Kasumi-1 (cell line): Measurements from ENCODE around the gene PTPRG.
"Not testable (repeated sequence)": the region's sequence is repeated elsewhere in the genome, so short reads cannot be mapped to it uniquely, and the experiment has no call there.

Experiments
- DNase-seq, 2 experiments: peaks; one replicate each; lab custom pipeline; 2025; lab: John Stamatoyannopoulos, UW

The PTPRG gene

GRCh38 chr3:62010989-62011388 is 449.6 kb downstream of the PTPRG start:
- no peak for DNase-seq

DNA sequence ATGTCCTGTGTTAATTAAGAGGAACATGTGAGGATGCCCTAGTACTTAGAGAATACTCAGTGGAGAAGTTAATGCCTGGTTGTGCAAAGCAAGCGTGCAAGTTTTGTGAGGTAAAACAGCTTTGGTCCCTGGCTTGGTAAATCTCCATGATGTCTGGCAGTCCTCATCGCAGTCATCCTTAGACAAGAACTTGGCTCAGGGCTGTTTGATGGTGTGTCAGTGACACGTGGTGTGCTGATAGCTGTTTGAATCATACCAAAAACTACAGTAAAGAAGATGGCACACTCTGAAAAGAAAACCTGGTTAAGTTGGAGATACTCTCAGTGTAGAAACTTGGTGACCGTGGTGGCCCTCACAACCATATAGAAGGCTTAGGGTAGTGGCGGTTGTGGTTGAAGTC is 450.3 kb downstream of the PTPRG start:
- DNase-seq: no peak

GRCh38 chr3:62013951-62014350 is 452.6 kb downstream of the PTPRG start:
- DNase-seq: no peak

- no peak for DNase-seq
These were observed 453.7 kb downstream of the PTPRG start for GRCh38 chr3:62015111-62015510.

DNA sequence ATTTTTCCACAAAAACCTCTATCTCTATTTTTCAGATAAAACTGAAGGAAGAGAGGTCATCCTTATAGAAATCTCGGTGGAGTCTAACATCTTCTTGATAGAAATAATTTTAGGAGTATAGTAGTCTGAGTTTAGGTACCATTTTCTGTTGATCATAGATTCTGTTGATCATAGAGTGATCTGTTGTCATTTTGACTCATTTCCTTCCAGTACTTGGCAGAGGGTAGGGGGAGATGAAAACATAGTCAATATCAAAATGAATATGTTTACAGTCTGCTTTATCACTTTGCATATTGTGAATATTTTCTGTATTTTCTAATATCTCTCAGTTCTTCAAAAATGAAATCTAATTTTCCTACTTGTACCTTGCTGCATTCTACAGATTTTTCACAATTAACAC is 458.5 kb downstream of the PTPRG start:
- DNase-seq: no peak

DNA sequence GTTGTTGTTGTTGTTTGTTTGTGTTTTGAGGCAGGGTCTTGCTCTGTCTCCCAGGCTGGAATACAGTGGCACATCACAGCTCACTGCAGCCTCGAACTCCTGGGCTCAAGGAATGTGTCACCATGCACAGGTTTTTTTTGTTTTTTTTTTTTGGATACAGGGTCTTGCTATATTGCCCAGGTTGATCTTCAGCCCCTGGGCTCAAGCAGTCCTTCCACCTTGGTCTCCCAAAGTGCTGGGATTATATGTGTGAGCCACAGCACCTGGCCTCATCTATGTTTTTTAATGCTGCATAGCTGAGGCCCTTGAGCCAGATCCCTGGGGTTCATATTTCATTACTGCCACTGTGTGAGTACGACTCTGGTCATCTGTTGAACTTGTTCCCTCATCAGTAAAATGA is 459.3 kb downstream of the PTPRG start:
- DNase-seq: no peak

- DNase-seq: no peak
These were observed 460.9 kb downstream of the PTPRG start for GRCh38 chr3:62022312-62022711.

GRCh38 chr3:62024882-62025281 is 463.5 kb downstream of the PTPRG start:
- DNase-seq: no peak

- DNase-seq: no peak
These were observed 464.5 kb downstream of the PTPRG start for GRCh38 chr3:62025913-62026312.

DNA sequence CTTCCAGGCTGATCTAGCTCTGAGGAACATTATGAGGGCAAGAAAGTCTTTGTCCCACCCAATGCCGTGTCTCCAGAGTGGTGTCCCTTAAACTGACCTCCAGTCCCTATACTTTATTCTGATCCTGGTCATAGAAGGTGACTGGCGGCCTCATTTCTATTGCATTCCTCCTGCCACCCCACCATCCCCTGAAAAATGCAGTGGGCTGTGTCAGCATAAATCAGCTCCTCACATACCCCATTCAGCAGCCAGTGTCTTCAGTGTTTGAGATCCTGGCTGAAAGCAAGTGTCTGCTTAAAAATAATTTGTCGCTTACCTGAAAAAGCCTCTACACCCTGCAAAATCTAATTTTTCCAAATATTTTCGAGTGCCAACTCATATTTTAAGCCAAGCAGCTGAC is 465.9 kb downstream of the PTPRG start:
- DNase-seq: no peak

GRCh38 chr3:62027796-62028195 is 466.4 kb downstream of the PTPRG start:
- DNase-seq: no peak

GRCh38 chr3:62028236-62028635 is 466.9 kb downstream of the PTPRG start:
- no peak for DNase-seq

DNA sequence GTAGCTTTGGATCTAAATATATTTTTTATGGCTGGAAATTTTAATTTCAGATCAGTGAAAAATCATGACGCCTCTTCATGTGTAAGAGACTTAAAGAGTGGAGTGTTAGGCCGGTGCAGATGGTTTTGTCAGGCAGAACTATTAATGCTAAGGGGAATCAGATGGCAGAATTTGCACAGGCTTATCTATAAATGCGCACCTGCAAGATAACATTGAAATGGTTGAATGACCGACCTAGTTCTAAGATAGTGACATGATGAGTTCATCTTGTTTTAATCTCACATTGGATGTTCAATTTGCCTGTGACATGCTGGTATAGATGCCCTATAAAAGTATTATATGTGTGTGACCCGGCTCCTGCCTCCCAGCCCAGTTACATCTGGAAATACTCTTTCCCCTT is 471.4 kb downstream of the PTPRG start:
- DNase-seq: no peak

- no peak for DNase-seq
These were observed 474.2 kb downstream of the PTPRG start for GRCh38 chr3:62035402-62036057.

DNA sequence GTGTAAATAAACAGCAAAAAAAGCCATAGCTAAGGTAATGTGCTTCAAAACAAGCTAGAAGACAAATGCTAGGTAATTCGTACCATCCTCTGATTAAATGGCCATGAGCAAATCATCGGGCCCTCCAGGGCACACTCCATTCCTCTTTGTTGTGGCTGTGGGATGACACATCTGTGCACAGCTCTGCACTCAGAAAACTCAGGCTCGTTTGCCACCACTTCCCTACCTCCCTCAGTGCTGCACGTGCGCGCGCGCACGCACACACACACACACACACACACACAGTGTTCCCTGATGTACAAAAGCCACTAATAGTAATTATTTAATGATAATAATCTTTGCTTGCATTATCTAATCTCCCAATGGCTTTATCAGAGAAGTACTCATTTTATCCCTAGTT is 475.4 kb downstream of the PTPRG start:
- DNase-seq: no peak

DNA sequence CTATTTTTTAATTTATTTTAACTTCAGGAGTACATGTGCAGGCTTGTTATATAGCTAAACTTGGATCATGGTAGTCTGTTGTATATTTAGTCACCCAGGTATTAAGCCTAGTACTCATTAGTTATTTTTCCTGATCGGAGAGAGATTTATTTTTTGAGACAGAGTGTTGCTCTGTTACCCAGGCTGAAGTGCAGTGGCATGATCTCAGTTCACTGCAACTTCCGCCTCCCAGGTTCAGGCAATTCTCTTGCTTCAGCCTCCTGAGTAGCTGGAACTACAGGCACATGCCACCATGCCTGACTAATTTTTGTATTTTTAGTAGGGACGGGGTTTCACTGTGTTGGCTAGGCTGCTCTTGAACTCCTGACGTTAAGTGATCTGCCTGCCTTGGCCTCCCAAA is 477.4 kb downstream of the PTPRG start:
- not testable (repeated sequence) for DNase-seq

DNA sequence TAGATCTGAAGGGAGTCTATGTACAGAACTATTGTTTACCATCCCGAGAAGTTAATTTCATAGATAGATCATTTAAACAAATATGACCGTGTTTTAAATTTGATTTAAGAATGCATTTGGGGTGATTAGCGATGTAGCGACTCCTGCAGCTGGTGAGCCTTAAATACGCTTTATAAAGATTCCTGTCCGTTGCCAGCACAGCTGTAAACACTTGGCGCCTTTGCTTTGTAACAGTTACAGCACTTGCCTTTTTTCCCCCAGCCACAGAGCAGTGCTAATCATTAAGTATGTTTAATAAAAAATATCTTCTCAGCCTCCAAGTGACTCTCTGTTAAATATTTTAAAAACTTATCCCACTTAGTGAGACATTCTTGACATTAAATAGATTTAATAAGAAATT is 478.2 kb downstream of the PTPRG start:
- no peak for DNase-seq

- DNase-seq: no peak
These were observed 480.3 kb downstream of the PTPRG start for GRCh38 chr3:62041681-62042080.

GRCh38 chr3:62044874-62045411 is 483.6 kb downstream of the PTPRG start:
- no peak for DNase-seq

DNA sequence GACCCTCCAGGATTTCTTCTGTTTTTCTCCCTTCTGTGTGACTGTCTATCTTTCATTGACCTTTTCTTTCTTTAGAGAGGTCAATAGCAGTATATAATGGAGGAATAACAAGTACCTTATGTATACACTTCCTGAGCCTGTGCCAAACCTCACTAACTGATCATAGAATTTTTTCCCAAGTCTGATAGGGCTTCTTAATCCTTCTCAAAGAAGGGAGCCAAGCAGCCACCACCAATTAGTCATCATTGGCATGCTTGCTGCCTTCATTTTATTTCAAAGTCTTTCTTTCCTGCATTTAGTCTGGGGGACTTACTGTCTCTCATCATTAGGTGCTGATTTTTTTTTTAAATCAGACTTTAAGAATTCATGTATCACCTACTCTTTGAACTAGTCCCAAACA is 485.0 kb downstream of the PTPRG start:
- no peak for DNase-seq

GRCh38 chr3:62048577-62048976 is 487.2 kb downstream of the PTPRG start:
- DNase-seq: no peak

GRCh38 chr3:62049033-62049432 is 487.7 kb downstream of the PTPRG start:
- DNase-seq: no peak

DNA sequence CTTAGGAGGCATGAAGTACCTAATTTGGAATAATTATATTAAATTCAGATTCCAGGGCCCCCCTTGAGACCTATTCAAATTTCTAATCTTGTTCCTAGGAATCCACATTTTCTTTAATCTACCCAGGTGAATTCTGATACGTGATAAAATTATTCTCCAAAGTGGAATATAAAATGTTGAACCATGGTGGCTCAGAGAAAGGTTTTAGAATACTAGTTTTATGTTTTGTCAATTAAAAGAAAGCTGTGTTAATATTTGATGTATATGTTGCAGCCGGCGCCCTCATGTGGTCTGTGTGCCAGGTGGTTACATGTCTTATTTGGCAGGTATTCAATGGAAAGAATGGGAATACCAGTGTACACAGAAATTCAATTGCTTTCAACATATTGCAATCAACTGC is 490.1 kb downstream of the PTPRG start:
- DNase-seq: peak; percentile 18 to 40

GRCh38 chr3:62052331-62052730 is 491.0 kb downstream of the PTPRG start:
- no peak for DNase-seq
